Ectodermal cell (in vitro differentiated cells): Measurements from ENCODE around the gene DGKE.

Experiments
- H3K27ac ChIP-seq: 2 replicates; pipeline ENCODE4 v1.7.0; 2013; ENCODE audit warnings: mild to moderate bottlenecking, low read depth, low read length; ENCODE audit not compliant: insufficient read depth, poor library complexity, severe bottlenecking
- H3K27me3 ChIP-seq: 2 replicates; pipeline ENCODE4 v1.7.0; 2013; ENCODE audit warnings: mild to moderate bottlenecking, low read length; ENCODE audit not compliant: insufficient read depth, control insufficient read depth, poor library complexity, severe bottlenecking
- H3K36me3 ChIP-seq: one replicate; pipeline ENCODE4 v1.7.0; 2013; ENCODE audit warnings: low read length; ENCODE audit not compliant: control insufficient read depth, insufficient read depth
- H3K4me1 ChIP-seq: one replicate; pipeline ENCODE4 v1.7.0; 2013; ENCODE audit warnings: low read length; ENCODE audit not compliant: control insufficient read depth, insufficient read depth
- H3K4me3 ChIP-seq: 2 replicates; pipeline ENCODE4 v1.7.0; 2013; ENCODE audit warnings: low read depth, low read length, control low read depth; ENCODE audit not compliant: insufficient read depth
- H3K9me3 ChIP-seq: 2 replicates; pipeline ENCODE4 v1.7.0; 2013; ENCODE audit warnings: mild to moderate bottlenecking, low read length, moderate library complexity; ENCODE audit not compliant: control insufficient read depth
- WGBS, 2 experiments: methylation state at CpG; one replicate each; pipeline ENCODE4 v1.1.7; 2013; ENCODE audit warnings: missing lambda C conversion rate in 2 of 2; 5-methylcytosine and 5-hydroxymethylcytosine counted together

Gene DGKE

GRCh38 chr17:56801459-56802178 is 32.3 kb upstream of the DGKE start:
- Histone ChIP-seq H3K4me3 (no peak overlapping the region), H3K27me3 (no peaks in the 10 kb centered on the region), H3K36me3 (no peaks in the 10 kb centered on the region), H3K9me3 (no peaks in the 10 kb centered on the region), H3K27ac (no peak overlapping the region), H3K4me1 (peaks cover 6% of the 10 kb centered on the region)
- 97 to 99% methylated on average over 4 of the region's 4 CpGs for WGBS, 2 experiments

DNA sequence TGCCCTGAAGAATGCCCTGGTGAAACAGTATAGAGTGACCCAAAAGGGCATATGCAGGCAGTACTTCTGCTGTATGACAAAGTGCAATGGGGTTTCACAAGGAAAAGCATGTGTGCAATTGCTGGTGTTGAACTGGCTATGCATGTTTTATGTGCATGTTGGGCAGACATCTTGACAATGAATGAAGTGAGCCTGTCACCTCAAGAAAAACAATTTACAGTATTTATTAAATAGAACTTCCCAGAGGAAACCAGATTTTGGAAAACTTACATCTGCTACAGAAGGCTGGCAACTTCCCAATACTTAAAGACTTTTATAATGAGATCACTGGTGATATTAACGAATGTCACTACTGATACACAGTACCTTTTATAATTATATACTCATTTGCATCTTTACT is 30.9 kb upstream of the DGKE start:
- no peaks in the 10 kb centered on the region for H3K9me3 ChIP-seq
- H3K4me1 ChIP-seq = peaks cover 6% of the 10 kb centered on the region
- no peaks in the 10 kb centered on the region for H3K27me3 ChIP-seq
- no peak overlapping the region for H3K27ac ChIP-seq
- H3K36me3 ChIP-seq = no peaks in the 10 kb centered on the region
- 94 to 100% methylated on average over 1 of the region's 1 CpG for WGBS, 2 experiments
- H3K4me3 ChIP-seq = no peak overlapping the region

DNA sequence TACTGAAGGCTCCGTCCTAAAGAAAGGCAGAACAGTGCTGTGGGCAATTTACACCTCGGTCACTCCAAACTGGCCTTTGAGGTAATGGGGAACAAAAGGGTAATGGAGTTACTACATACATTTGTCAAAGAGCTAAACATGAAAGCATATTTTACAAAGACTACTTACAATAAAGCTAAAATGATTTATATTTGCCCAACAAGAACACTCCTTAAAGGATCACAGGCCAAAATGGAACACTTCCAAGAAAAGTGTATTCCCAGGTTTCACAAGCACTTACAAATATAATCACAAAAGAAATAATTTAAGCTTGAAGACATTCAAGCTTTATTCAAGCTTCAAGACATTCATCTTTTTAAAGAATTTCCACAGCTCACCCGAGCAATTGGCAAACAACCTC is 29.5 kb upstream of the DGKE start:
- Histone ChIP-seq H3K4me3 (no peak overlapping the region), H3K27me3 (no peaks in the 10 kb centered on the region), H3K36me3 (no peaks in the 10 kb centered on the region), H3K27ac (no peak overlapping the region), H3K4me1 (no peaks in the 10 kb centered on the region), H3K9me3 (no peaks in the 10 kb centered on the region)
- 89 to 100% methylated on average over 2 to 3 of the region's 3 CpGs for WGBS, 2 experiments

GRCh38 chr17:56806949-56807348 is 27.0 kb upstream of the DGKE start:
- Histone ChIP-seq H3K9me3 (no peaks in the 10 kb centered on the region), H3K27ac (no peak overlapping the region), H3K4me1 (no peaks in the 10 kb centered on the region), H3K36me3 (no peaks in the 10 kb centered on the region), H3K4me3 (no peak overlapping the region), H3K27me3 (no peaks in the 10 kb centered on the region)
- WGBS, 2 experiments = 86 to 88% methylated on average over 4 of the region's 4 CpGs

DNA sequence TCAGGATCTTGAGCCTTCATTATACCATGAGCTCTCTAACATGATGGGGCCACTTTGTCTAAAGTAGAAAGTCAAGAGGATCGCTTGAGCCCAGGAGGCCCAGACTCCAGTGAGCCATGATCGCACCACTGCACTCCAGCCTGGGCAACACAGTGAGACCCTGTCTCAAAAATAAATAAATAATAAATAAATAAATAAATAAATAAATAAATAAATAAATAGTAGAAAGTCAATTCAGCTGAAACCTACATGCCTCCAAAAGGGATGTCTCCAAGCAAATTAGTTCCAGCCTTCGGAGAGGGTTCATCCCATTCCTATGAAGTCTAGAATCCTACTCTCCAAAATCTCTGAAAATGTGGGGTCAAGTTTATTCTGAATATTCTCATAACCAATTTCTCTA is 26.2 kb upstream of the DGKE start:
- Histone ChIP-seq H3K4me3 (no peak overlapping the region), H3K4me1 (no peaks in the 10 kb centered on the region), H3K27me3 (no peaks in the 10 kb centered on the region), H3K9me3 (no peaks in the 10 kb centered on the region), H3K27ac (no peak overlapping the region), H3K36me3 (no peaks in the 10 kb centered on the region)
- 97 to 100% methylated on average over 2 to 3 of the region's 3 CpGs for WGBS, 2 experiments

- H3K9me3 ChIP-seq = no peaks in the 10 kb centered on the region
- no peak overlapping the region for H3K27ac ChIP-seq
- peaks cover 4% of the 10 kb centered on the region for H3K4me1 ChIP-seq
- no peaks in the 10 kb centered on the region for H3K27me3 ChIP-seq
- H3K36me3 ChIP-seq = no peaks in the 10 kb centered on the region
- 86 to 89% methylated on average over 3 of the region's 3 CpGs for WGBS, 2 experiments
- no peak overlapping the region for H3K4me3 ChIP-seq
Measured at GRCh38 chr17:56808503-56808902, 25.4 kb upstream of the DGKE start.

DNA sequence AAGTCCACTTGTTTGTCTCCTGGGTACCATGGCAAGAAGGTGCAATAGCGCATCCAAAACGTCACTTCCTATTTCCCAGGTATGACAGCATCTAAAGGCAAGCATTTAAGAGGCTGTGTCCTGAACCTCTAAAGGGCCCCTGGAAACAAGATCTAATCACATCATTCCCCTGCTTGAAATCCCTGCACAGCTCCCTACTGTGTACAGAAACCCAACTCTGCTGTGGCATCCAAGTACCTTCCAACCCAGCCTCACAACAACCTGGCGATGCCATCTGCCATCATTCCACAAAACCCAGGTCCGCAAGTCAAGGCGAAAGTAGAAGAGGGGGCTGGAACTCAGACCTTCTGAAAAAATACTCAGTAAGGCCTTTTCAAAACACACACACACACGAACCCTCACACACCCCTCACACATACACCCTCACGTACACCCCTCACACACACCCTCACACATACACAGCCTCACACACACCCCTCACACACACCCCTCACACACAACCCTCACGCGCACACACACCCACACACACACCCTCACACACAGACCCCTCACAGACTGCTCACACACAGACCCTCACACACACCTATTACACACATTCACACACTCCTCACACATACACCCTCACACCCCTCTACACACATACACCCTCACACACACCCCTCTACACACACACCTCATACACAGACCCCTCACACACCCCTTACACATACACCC is 24.7 kb upstream of the DGKE start:
- H3K27ac ChIP-seq = no peak overlapping the region
- H3K27me3 ChIP-seq = no peaks in the 10 kb centered on the region
- no peaks in the 10 kb centered on the region for H3K9me3 ChIP-seq
- 92 to 94% methylated on average over 9 of the region's 9 CpGs for WGBS, 2 experiments
- no peaks in the 10 kb centered on the region for H3K36me3 ChIP-seq
- peaks cover 4% of the 10 kb centered on the region for H3K4me1 ChIP-seq
- H3K4me3 ChIP-seq = no peak overlapping the region

DNA sequence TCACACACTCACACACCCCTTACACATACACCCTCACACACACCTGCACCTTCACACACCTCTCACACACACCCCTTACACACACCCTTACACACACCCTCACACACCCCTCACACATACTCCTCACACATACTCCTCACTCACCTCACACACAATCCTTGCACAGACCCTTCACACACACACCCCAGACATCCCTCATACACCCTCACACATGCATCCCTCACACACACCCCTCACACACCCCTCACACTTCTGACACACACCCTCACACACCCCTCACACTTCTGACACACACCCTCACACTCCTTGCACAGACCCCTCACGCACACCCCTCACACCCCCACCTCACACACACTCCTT is 24.2 kb upstream of the DGKE start:
- no peak overlapping the region for H3K27ac ChIP-seq
- H3K27me3 ChIP-seq = no peaks in the 10 kb centered on the region
- H3K4me1 ChIP-seq = peaks cover 4% of the 10 kb centered on the region
- H3K9me3 ChIP-seq = no peaks in the 10 kb centered on the region
- H3K36me3 ChIP-seq = no peaks in the 10 kb centered on the region
- WGBS, 2 experiments = 86 to 93% methylated on average over 1 of the region's 1 CpG
- H3K4me3 ChIP-seq = no peak overlapping the region

DNA sequence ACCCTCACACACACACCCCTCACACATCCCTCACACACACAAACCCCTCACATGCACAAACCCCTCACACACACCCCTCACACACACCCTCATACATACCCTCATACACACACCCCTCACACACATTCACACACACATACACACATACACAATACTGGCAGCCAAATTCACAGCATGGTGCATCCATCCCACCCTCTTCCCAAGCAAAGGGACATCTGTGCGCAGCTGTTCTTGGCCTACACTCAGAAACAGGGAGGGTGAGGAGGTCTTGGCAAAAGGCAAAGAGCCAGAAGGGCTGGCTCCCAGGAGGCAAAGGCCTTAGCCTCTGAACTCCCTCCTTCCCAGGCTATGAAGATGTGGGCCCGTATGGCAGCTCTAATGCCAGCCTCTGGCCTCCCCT is 23.6 kb upstream of the DGKE start:
- no peaks in the 10 kb centered on the region for H3K9me3 ChIP-seq
- 93 to 96% methylated on average over 2 of the region's 2 CpGs for WGBS, 2 experiments
- no peak overlapping the region for H3K4me3 ChIP-seq
- no peaks in the 10 kb centered on the region for H3K27me3 ChIP-seq
- no peak overlapping the region for H3K27ac ChIP-seq
- peaks cover 4% of the 10 kb centered on the region for H3K4me1 ChIP-seq
- no peaks in the 10 kb centered on the region for H3K36me3 ChIP-seq

DNA sequence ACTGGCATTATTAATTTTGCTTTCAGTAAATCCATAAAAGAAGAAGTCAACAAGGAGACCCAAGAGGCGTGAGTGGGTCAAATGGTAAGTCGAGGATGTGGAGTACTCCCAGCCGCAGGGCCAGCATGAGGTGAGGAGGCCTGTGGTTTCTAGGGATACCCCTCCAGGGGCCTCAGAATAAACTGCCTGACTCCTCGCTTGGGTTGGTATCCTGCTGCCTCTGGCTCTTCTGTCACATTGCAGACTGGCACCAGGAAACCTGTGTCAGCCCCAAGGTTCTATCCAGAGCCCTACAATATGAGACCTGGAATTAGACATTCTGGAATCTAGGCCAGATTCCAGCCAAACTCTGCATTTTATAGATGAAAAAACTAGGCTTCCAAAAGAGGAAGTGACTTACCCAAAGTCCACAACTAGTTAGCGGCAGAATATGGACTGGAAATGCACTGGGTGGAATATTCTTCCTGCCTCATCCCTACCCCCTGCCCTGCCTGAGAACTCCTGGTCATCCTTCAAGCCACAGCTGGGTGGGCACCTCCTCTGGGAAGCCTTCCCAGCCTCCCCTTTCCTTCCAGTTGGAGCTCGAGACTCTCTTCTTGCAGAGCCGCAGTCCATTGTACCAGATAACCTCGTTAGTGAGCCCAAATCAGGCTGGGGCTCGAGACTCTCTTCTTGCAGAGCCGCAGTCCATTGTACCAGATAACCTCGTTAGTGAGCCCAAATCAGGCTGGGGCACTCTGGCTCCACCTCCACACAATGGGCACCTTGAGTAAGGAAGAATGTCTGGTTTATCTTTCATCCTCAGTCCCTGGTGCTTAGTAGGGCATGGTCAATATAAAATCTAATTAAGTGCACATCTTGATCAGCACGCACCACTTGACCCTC is 22.8 kb upstream of the DGKE start:
- H3K36me3 ChIP-seq = no peaks in the 10 kb centered on the region
- H3K27me3 ChIP-seq = no peaks in the 10 kb centered on the region
- peaks cover 4% of the 10 kb centered on the region for H3K4me1 ChIP-seq
- no peaks in the 10 kb centered on the region for H3K9me3 ChIP-seq
- H3K4me3 ChIP-seq = no peak overlapping the region
- 86 to 87% methylated on average over 12 of the region's 12 CpGs for WGBS, 2 experiments
- no peak overlapping the region for H3K27ac ChIP-seq
